Endometrial microvascular endothelial cells (primary cell): ENCODE data around the gene OR51F2. TPM values are rescaled to one million over a fixed set of nuclear protein-coding genes. Genes with fewer than 3 reads are reported as not detected.
"Not testable (repeated sequence)": the region's sequence is repeated elsewhere in the genome, so short reads cannot be mapped to it uniquely, and the experiment has no call there.

Experiments
- in situ Hi-C: cut with HindIII; loops from 2 replicates; pipeline ENCODE4 v1.10.0; 2017; ENCODE audit warnings: low sequenced_read_pairs, low pct_unique_long_range_greater_than_20kb; ENCODE audit errors: inconsistent ontology term
- total RNA-seq: library from RNA; depleted of rRNA; stranded (reverse); fragments of >200 nt; gene quantifications from one replicate; pipeline ENCODE4 v1.2.3, GENCODE V29; 2015; ENCODE audit errors: inconsistent ontology term

The OR51F2 gene, protein sequence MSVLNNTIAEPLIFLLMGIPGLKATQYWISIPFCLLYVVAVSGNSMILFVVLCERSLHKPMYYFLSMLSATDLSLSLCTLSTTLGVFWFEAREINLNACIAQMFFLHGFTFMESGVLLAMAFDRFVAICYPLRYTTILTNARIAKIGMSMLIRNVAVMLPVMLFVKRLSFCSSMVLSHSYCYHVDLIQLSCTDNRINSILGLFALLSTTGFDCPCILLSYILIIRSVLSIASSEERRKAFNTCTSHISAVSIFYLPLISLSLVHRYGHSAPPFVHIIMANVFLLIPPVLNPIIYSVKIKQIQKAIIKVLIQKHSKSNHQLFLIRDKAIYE
- not detected for total RNA-seq

- in situ Hi-C loops = no loop called here
Observed at GRCh38 chr11:4821021-4821420, at the start of gene OR51F2. Gene OR51F2, plus strand, starts transcription at chr11:4821321. Its CDS starts 101 bp downstream, at chr11:4821422.

- in situ Hi-C loops = no loop called here
Observed at GRCh38 chr11:4782454-4782853, 38.7 kb upstream of the OR51F2 start.

GRCh38 chr11:4797206-4797605 is 23.9 kb upstream of the OR51F2 start:
- in situ Hi-C loops = no loop called here

GRCh38 chr11:4798427-4799183 is 22.5 kb upstream of the OR51F2 start:
- in situ Hi-C loops = no loop called here

- in situ Hi-C loops = not testable (repeated sequence)
Observed at GRCh38 chr11:4801316-4801715, 19.8 kb upstream of the OR51F2 start.

DNA sequence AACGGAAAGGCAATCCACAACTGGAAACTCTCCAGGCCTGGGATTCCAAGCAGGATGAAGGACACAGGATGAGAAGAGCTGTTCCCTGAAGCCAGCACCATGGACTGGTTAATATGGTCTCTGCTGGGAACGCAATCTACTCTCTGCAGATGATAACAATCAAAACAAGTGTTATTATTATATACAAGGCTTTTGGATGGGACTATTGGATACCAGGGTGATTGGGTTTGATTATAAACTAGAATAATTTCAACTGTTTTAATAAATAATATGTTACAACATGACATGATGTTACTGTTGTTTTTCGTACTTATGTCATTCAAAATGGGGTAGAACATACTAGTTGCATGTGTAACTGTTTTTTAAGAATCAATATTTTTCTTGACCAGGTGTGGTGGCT is 16.8 kb upstream of the OR51F2 start, which contains the start of gene OR52R1:
TSS of gene OR52R1 (minus strand) at position 101 of the 400 bp plus-strand sequence. CDS start at position 101, 0 bp downstream.
- in situ Hi-C loops = no loop called here

GRCh38 chr11:4808476-4808875 is 12.6 kb upstream of the OR51F2 start:
- in situ Hi-C loops = no loop called here

- in situ Hi-C loops = no loop called here
Observed at GRCh38 chr11:4809246-4809645, 11.9 kb upstream of the OR51F2 start.

GRCh38 chr11:4825132-4825531 is 4.0 kb downstream of the OR51F2 start:
- in situ Hi-C loops = no loop called here

DNA sequence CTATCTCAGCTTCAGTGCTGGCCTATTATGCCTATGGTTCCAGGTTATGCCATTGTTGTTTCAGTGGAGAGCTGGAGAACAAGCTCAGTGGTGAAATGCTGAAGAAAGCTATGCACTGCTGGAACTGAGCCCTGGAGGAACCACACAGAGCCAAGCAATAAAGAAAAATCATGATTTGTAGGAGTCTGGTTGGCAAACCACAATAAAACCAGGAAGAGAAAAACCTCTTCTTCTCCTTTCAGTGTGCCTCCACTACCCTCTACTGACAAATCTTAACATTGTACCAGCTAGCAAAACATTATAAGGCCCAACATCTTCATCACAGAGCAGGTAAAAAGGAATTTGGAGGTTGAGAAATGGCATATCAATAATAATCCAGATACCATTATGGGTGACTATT is 5.3 kb downstream of the OR51F2 start:
- in situ Hi-C loops = no loop called here

- in situ Hi-C loops = no loop called here
Observed at GRCh38 chr11:4830346-4830745, 9.2 kb downstream of the OR51F2 start.

DNA sequence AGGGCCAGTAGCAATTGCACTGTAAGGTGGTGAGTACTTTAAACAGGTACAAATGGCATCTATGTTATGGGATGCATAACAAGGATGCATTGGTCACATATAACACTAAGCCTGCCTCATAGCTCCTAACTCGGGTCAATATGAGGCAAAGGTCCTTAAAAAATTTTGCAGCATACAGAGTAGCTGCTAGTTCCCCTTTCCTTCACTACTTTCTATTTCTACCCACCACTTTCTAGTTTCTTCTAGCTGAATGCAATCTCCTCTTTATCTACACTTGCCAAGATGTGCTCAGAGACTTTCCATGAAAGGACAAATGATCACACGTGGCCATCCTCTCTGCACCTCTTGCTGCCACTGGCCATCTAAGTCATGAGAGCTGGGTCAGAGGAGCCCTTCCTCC is 9.8 kb downstream of the OR51F2 start:
- in situ Hi-C loops = no loop called here

DNA sequence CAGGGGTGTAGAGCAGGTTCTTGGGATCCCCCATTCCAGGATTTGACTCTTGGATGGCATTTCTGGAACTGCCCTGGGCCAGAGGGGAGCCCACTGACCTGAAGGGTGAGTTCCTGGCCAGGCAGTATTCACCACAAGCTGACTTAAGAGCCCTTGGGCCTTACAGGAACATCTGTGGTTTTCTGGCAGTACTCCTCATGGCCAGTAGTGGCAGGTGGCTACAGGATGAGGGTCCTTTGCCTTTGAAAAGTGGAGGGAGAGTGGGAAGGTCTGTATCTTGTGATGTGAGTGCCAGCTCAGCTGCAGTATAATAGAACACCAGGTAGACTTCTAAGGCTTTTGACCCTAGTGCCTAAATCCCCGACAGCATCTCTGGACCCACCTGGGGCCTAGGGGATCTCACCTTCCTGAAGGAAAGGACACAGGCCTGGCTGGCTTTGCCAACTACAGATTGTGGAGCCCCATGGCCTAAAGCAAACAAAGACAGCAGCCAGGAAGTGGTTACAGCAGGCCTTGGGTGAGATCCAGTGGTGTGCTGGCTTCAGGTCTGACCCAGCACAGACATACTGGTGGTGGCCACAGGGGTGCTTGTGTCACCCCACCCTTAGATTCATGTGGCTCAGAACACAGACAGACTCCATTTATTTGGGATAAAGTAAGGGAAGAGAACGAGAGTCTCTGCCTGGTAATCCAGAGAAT is 18.9 kb downstream of the OR51F2 start:
- in situ Hi-C loops = no loop called here

GRCh38 chr11:4848908-4849532 is 27.9 kb downstream of the OR51F2 start, which contains the start of gene OR51S1:
Gene OR51S1, minus strand, starts transcription at chr11:4849208. Its CDS starts 0 bp downstream, at chr11:4849208.
- in situ Hi-C loops = no loop called here

- in situ Hi-C loops = no loop called here
Observed at GRCh38 chr11:4851033-4851432, 29.9 kb downstream of the OR51F2 start.

DNA sequence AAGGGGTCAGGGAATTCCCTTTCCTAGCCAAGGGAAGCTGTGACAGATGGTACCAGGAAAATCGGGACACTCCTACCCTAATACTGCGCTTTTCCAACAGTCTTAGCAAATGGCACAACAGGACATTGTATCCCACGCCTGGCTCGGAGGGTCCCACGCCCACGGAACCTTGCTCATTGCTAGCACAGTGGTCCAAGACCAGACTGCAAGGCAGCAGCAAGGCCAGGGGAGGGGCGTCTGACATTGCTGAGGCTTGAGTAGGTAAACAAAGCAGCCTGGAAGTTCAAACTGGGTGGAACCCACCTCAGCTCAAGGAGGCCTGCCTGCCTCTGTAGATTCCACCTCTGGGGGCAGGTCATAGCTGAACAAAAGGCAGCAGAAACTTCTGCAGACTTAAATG is 33.2 kb downstream of the OR51F2 start:
- in situ Hi-C loops = not testable (repeated sequence)

DNA sequence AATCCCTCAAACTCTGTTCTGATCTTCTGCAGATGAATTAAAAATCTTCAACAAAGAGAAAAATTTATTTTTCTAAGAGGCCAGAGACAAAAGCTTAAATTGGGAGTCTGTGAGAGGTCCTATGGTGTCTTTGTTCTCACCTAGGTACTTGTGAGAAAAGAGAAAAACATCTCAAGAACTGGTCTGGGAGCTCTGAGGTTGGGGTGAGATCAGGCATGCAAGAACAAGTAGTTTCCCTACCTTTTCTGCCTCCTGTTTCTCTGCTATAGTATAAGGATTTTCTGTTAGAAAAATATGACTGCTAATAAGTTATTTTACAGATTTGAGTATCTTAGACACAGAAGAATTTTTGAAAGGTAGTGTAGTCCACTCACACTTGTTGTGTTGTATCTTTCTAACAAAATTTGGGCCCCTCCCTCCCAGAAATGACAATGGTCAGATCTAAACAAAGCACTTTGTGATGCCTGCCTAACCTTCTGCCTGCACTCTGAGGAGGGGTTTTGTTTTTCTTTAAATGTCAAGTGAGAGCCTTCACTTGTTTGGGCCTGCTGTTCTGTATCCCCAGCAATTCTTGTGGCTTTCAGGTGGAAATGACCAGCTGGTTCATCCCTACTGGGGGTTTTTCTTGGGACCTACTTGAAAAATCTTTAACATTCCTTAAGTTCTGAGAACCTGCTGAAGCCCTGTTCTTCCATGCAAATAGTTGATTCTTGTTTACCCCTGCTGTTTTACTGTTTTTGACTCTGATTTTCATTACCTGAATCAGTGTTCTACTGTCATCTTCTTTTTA is 41.5 kb downstream of the OR51F2 start:
- in situ Hi-C loops = no loop called here

DNA sequence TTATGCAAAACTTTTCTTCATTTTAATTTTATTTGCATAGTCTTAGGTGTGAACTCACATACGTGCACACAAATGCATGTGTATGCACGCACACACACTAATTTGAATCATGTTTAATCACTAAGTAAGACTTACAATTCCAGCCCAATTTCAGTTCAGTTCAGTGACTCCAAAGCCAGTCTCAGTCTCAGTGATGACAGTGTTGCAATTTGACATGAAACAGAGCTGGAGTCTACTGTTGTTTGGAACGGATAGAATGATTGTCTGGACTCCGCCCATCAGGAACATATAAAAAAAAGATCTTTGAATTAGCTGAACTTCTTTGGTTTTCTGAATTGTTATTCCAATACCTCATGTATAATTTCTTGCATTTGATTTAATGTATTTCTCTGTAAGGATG is 42.8 kb downstream of the OR51F2 start:
- in situ Hi-C loops = no loop called here
